AG09309 (cell line): Measurements from ENCODE around the gene ACKR3.

ENCODE experiments used
- DNase-seq: peaks from one replicate; pipeline ENCODE4 v3.0.0-alpha.2; 2010; ENCODE audit warnings: low read depth
- H3K4me3 ChIP-seq: 2 replicates; pipeline ENCODE4 v1.5.1; 2011; ENCODE audit warnings: mild to moderate bottlenecking, low read depth, low read length, moderate library complexity; ENCODE audit not compliant: control insufficient read depth
- CTCF ChIP-seq: IDR thresholded peaks from 2 replicates; pipeline ENCODE4 v1.5.1; 2011; ENCODE audit warnings: mild to moderate bottlenecking, low read depth, low read length, inconsistent platforms; ENCODE audit not compliant: insufficient read depth, control insufficient read depth; ENCODE audit errors: missing control alignments

Gene ACKR3

GRCh38 chr2:236573066-236573929 is 3.7 kb downstream of the ACKR3 start:
- no peak overlapping the region for H3K4me3 ChIP-seq
- TF ChIP-seq CTCF = no peak
- DNase-seq = no peak

- DNase-seq = no peak
- TF ChIP-seq CTCF = no peak
- no peak overlapping the region for H3K4me3 ChIP-seq
Measured at GRCh38 chr2:236574000-236574399, 4.4 kb downstream of the ACKR3 start.

- no peak for TF ChIP-seq CTCF
- DNase-seq = no peak
- no peak overlapping the region for H3K4me3 ChIP-seq
Measured at GRCh38 chr2:236574424-236575145, 5.0 kb downstream of the ACKR3 start.

GRCh38 chr2:236575510-236575909 is 5.9 kb downstream of the ACKR3 start:
- no peak for TF ChIP-seq CTCF
- DNase-seq = no peak
- no peak overlapping the region for H3K4me3 ChIP-seq

- DNase-seq = no peak
- no peak overlapping the region for H3K4me3 ChIP-seq
- TF ChIP-seq CTCF = no peak
Measured at GRCh38 chr2:236576087-236576486, 6.5 kb downstream of the ACKR3 start.

GRCh38 chr2:236576953-236577352 is 7.3 kb downstream of the ACKR3 start:
- DNase-seq = no peak
- TF ChIP-seq CTCF = no peak

More at GRCh38 chr2:236576953-236577352, 7.3 kb downstream of the ACKR3 start:
- H3K4me3 ChIP-seq = no peak overlapping the region
